Measurements from ENCODE around the gene CRYL1. TPM values are rescaled to one million over a fixed set of nuclear protein-coding genes. Genes with fewer than 3 reads are reported as not detected.

CRYL1 gene
- total RNA-seq, 1 donor from 2014 or later, result 35.4 TPM

DNA sequence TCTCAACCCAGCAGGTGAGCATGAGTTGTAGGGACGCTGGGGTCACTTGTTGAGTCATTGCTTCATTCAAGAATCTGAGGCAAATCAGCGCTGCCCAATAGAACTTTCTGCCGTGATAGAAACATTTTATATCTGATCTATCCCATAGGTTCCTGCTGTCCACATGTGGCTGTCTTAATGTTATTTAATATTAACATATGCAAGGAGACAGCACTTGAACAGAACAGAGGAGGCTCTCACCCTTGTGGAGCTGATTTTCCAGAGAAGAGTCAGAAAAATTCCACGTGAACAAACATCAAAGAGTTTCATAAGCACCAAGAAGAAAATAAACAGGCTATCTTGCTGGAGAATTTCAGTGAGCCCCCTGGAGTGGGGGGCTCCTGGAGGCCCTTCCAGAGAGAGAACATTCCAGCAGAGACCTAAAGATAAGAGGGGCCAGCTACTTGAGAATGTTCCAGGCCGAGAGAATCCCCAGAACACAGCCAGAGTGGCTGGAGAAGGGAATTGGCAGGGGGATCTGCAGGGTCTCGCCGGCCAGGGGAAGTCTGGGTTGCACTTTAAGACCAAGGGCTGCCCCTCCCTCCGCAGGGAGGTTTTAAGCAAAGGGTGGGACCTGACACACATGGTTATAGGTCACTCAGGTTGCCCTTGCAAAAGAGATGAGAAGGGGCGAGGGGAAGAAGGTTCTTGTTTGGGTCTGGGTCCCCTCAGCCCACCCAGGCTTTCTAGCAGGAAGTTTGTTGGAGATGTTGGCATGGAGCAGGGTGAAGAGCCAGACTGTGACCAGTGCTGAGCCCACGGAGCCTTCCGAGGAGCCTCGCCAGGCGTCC is 135.7 kb downstream of the CRYL1 start:
- peak in 1 of 2 donors; percentile 91 for DNase-seq (ENCODE audit: extremely low spot score in 2 of 2)
- peaks cover 9% of the 10 kb centered on the region for H3K4me1 ChIP-seq
- no peaks in the 10 kb centered on the region for H3K9me3 ChIP-seq
- no peak overlapping the region for H3K27ac ChIP-seq
- intact Hi-C loops (cut with DNase I), result no loop called here
- H3K4me3 ChIP-seq, result no peak overlapping the region
- no peaks in the 10 kb centered on the region for H3K27me3 ChIP-seq
- H3K36me3 ChIP-seq, result no peaks in the 10 kb centered on the region
- TF ChIP-seq POLR2A (IDR thresholded peaks at IDR 0.05), result no peak
- TF ChIP-seq POLR2AphosphoS5 (IDR thresholded peaks at IDR 0.05; ENCODE audit: insufficient read depth in 1 of 2, low read depth in 1 of 2), result no peak
- TF ChIP-seq, protein P1, sequence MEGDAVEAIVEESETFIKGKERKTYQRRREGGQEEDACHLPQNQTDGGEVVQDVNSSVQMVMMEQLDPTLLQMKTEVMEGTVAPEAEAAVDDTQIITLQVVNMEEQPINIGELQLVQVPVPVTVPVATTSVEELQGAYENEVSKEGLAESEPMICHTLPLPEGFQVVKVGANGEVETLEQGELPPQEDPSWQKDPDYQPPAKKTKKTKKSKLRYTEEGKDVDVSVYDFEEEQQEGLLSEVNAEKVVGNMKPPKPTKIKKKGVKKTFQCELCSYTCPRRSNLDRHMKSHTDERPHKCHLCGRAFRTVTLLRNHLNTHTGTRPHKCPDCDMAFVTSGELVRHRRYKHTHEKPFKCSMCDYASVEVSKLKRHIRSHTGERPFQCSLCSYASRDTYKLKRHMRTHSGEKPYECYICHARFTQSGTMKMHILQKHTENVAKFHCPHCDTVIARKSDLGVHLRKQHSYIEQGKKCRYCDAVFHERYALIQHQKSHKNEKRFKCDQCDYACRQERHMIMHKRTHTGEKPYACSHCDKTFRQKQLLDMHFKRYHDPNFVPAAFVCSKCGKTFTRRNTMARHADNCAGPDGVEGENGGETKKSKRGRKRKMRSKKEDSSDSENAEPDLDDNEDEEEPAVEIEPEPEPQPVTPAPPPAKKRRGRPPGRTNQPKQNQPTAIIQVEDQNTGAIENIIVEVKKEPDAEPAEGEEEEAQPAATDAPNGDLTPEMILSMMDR (IDR thresholded peaks at IDR 0.05), result no peak

DNA sequence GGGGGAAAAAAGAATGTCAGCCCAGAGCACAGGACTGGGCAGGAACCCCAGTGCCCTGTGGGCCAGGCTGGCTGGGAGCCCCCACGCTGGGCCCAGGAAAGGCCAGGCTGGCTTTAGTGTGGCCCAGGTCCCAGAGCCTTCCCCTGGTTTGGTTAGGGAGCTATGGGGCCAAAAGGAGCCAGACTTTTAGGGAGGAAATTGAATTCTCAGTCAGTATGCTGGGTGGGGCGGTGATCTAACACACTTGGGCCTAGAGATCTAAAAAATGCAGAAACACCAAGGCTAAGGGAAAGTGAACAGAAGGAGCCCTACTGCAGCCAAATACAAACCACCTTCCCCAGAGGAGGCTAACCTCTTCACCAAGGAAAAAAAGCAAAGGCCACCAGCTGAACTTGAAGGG is 137.5 kb downstream of the CRYL1 start:
- Histone ChIP-seq H3K36me3 (no peaks in the 10 kb centered on the region), H3K27ac (peak overlapping the region; percentile 54), H3K27me3 (no peaks in the 10 kb centered on the region), H3K9me3 (no peaks in the 10 kb centered on the region), H3K4me1 (peaks cover 9% of the 10 kb centered on the region), H3K4me3 (no peak overlapping the region)
- peak in 1 of 2 donors; percentile 58 for DNase-seq (ENCODE audit: extremely low spot score in 2 of 2)
- TF ChIP-seq, protein P1 (IDR thresholded peaks at IDR 0.05), result no peak
- TF ChIP-seq POLR2A (IDR thresholded peaks at IDR 0.05) (no peak), POLR2AphosphoS5 (IDR thresholded peaks at IDR 0.05; ENCODE audit: insufficient read depth in 1 of 2, low read depth in 1 of 2) (no peak)
- intact Hi-C loops (cut with DNase I), result no loop called here

DNA sequence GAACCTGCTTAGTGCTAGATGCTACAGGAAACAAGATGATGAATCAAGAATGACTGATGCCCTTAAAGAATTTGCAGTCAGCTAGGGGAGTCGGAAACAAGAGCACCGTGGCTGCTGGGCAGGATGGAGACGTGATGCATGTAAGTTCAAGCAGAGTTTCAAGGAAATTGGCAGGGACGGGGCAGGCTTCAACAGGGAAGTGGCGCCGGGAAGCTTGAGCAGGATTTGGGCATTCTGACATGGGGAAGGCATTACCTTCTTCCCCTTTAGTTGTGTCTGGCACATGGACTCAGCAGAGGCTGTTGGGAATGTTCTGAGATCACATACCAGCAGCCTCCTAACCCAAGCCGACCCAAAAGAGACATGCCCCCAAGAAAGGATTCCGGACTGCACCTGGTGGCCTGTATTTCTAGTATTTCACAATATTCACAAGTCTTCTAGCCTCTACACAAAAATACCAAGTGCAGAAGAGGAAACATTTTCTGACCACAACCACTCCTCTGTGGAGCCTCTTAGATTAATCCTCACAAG is 138.2 kb downstream of the CRYL1 start:
- Histone ChIP-seq H3K4me1 (peaks cover 9% of the 10 kb centered on the region), H3K9me3 (no peaks in the 10 kb centered on the region), H3K27me3 (no peaks in the 10 kb centered on the region), H3K4me3 (no peak overlapping the region), H3K27ac (peak overlapping the region; percentile 54), H3K36me3 (no peaks in the 10 kb centered on the region)
- DNase-seq (ENCODE audit: extremely low spot score in 2 of 2), result peak in 1 of 2 donors; percentile 88
- intact Hi-C loops (cut with DNase I), result no loop called here
- TF ChIP-seq, protein P1 (IDR thresholded peaks at IDR 0.05), result no peak
- TF ChIP-seq POLR2A (IDR thresholded peaks at IDR 0.05) (no peak), POLR2AphosphoS5 (IDR thresholded peaks at IDR 0.05; ENCODE audit: insufficient read depth in 1 of 2, low read depth in 1 of 2) (no peak)

DNA sequence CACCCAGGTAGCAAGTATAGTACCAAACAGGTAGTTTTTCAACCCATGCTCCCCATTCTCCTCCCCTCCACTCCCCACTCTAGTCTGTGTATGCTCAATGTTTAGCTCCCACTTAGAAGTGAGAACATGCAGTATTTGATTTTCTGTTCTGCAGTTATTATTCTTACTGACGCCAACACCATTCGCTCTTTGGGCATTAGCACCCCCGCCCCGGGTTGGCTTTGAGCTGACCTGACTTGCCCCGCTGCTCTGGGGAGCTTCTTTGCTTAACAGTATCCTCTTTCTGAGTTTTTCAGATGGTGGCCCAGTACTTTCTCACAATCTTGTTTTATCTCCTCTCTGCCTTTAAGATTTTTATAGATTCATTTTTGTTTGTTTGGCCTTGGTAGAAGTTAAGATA is 138.7 kb downstream of the CRYL1 start:
- no peak for TF ChIP-seq POLR2AphosphoS5 (IDR thresholded peaks at IDR 0.05; ENCODE audit: insufficient read depth in 1 of 2, low read depth in 1 of 2)
- TF ChIP-seq, protein P1 (IDR thresholded peaks at IDR 0.05), result no peak
- TF ChIP-seq POLR2A (IDR thresholded peaks at IDR 0.05), result no peak
- Histone ChIP-seq H3K4me1 (peaks cover 9% of the 10 kb centered on the region), H3K27ac (no peak overlapping the region), H3K9me3 (no peaks in the 10 kb centered on the region), H3K4me3 (no peak overlapping the region), H3K36me3 (no peaks in the 10 kb centered on the region), H3K27me3 (no peaks in the 10 kb centered on the region)
- intact Hi-C loops (cut with DNase I), result no loop called here
- no peak for DNase-seq (ENCODE audit: extremely low spot score in 2 of 2)

DNA sequence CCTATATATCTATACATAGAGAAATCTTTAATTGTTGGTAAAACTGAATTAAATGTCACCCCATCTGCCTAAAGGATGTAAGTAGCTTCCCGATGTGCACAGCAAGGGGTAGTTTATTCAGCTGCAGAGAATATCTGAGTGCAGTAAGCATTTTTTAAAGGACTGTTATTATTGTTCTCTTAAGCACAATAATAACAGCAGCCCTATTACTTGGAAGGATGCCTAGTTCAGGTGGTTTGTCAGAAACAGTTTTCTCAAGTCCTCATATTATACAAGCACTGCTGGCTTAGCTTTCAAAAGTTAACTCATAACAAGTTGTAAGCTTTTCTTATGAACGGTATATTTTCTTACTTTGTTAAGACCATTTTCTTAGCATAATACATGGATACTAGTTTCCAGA is 142.6 kb downstream of the CRYL1 start:
- no peak for DNase-seq (ENCODE audit: extremely low spot score in 2 of 2)
- intact Hi-C loops (cut with DNase I), result no loop called here
- TF ChIP-seq, protein P1 (IDR thresholded peaks at IDR 0.05), result no peak
- TF ChIP-seq POLR2AphosphoS5 (IDR thresholded peaks at IDR 0.05; ENCODE audit: insufficient read depth in 1 of 2, low read depth in 1 of 2) (no peak), POLR2A (IDR thresholded peaks at IDR 0.05) (no peak)
- no peak overlapping the region for H3K4me3 ChIP-seq
- no peaks in the 10 kb centered on the region for H3K36me3 ChIP-seq
- no peak overlapping the region for H3K27ac ChIP-seq
- H3K27me3 ChIP-seq, result no peaks in the 10 kb centered on the region
- H3K4me1 ChIP-seq, result peaks cover 5% of the 10 kb centered on the region
- H3K9me3 ChIP-seq, result no peaks in the 10 kb centered on the region

Measured in vagina (tissue), 2 donors.